Measurements from ENCODE around the gene DNAH12.
"Not testable (repeated sequence)": the region's sequence is repeated elsewhere in the genome, so short reads cannot be mapped to it uniquely, and the experiment has no call there.

DNAH12 gene

GRCh38 chr3:57402675-57403074, 141.5 kb downstream of the DNAH12 start:
- no peak for DNase-seq (ENCODE audit: low read depth)

- peak; percentile 31 for DNase-seq (ENCODE audit: low read depth)
Measured at GRCh38 chr3:57397175-57398026, 146.7 kb downstream of the DNAH12 start.

- no peak for DNase-seq (ENCODE audit: low read depth)
Measured at GRCh38 chr3:57393977-57394376, 150.2 kb downstream of the DNAH12 start.

GRCh38 chr3:57391767-57392166, 152.4 kb downstream of the DNAH12 start:
- no peak for DNase-seq (ENCODE audit: low read depth)

GRCh38 chr3:57389271-57389670, 154.9 kb downstream of the DNAH12 start:
- DNase-seq (ENCODE audit: low read depth): no peak

- DNase-seq (ENCODE audit: low read depth): no peak
Measured at GRCh38 chr3:57386307-57386706, 157.8 kb downstream of the DNAH12 start.

- DNase-seq (ENCODE audit: low read depth): no peak
Measured at GRCh38 chr3:57385498-57385897, 158.6 kb downstream of the DNAH12 start.

GRCh38 chr3:57383838-57384237, 160.3 kb downstream of the DNAH12 start:
- DNase-seq (ENCODE audit: low read depth): no peak

GRCh38 chr3:57383406-57383805, 160.7 kb downstream of the DNAH12 start:
- DNase-seq (ENCODE audit: low read depth): no peak

- no peak for DNase-seq (ENCODE audit: low read depth)
Measured at GRCh38 chr3:57382933-57383332, 161.2 kb downstream of the DNAH12 start.

GRCh38 chr3:57370341-57370740, 173.8 kb downstream of the DNAH12 start:
- DNase-seq (ENCODE audit: low read depth): no peak

GRCh38 chr3:57365089-57365488, 179.1 kb downstream of the DNAH12 start:
- DNase-seq (ENCODE audit: low read depth): not testable (repeated sequence)

GRCh38 chr3:57356275-57356674, 187.9 kb downstream of the DNAH12 start:
- not testable (repeated sequence) for DNase-seq (ENCODE audit: low read depth)

GRCh38 chr3:57354768-57355167, 189.4 kb downstream of the DNAH12 start:
- no peak for DNase-seq (ENCODE audit: low read depth)

- DNase-seq (ENCODE audit: low read depth): no peak
Measured at GRCh38 chr3:57350271-57350670, 193.9 kb downstream of the DNAH12 start.

- not testable (repeated sequence) for DNase-seq (ENCODE audit: low read depth)
Measured at GRCh38 chr3:57339071-57339642, 205.0 kb downstream of the DNAH12 start.

GRCh38 chr3:57338272-57339070, 205.7 kb downstream of the DNAH12 start:
- not testable (repeated sequence) for DNase-seq (ENCODE audit: low read depth)

GRCh38 chr3:57335283-57335938, 208.7 kb downstream of the DNAH12 start:
- no peak for DNase-seq (ENCODE audit: low read depth)

- DNase-seq (ENCODE audit: low read depth): no peak
Measured at GRCh38 chr3:57331078-57331610, 213.0 kb downstream of the DNAH12 start.

GRCh38 chr3:57326498-57326897, 217.6 kb downstream of the DNAH12 start:
- DNase-seq (ENCODE audit: low read depth): not testable (repeated sequence)

- no peak for DNase-seq (ENCODE audit: low read depth)
Measured at GRCh38 chr3:57314204-57314603, 229.9 kb downstream of the DNAH12 start.
